WI38 (cell line): ENCODE data around the gene TBX4.

Experiments
- H3K4me3 ChIP-seq: 2 replicates; pipeline ENCODE4 v1.5.1; 2011; ENCODE audit warnings: low read depth, mild to moderate bottlenecking, control low read depth, low read length
- TF ChIP-seq, protein P1 (sequence below): IDR thresholded peaks from 2 replicates; pipeline ENCODE4 v1.5.1; 2012; ENCODE audit warnings: low read depth, mild to moderate bottlenecking, control low read depth, low read length

Gene TBX4

DNA sequence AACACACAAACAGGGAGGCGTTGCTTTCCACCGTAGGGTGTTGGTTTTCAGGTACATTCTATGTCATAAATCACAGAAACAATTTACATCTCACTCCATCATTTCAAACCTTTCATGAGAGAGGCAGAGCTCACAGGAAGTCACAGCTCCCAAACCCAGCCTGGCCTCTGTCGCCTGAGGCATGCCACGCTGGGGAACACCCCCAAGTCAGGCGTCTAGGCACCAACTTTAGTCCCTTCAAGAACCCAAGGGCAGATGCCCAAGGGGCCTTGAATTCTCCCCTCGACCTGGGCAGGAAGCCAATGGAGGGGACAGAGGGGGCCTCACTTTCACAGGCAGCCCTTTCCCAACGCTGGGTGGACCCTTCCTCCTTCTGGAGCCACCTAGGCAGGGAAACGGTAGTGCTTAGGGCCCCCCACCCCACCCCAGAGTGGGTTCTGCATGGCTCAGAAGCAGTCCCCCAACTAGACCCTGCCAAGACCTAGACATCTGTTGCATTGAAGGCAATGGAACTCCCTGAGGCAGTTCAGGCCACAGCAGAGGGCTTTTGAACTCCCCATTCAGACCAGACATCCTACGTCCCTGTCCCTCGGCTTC, 10.6 kb downstream of the TBX4 start:
- H3K4me3 ChIP-seq: no peak overlapping the region
- TF ChIP-seq, protein P1, sequence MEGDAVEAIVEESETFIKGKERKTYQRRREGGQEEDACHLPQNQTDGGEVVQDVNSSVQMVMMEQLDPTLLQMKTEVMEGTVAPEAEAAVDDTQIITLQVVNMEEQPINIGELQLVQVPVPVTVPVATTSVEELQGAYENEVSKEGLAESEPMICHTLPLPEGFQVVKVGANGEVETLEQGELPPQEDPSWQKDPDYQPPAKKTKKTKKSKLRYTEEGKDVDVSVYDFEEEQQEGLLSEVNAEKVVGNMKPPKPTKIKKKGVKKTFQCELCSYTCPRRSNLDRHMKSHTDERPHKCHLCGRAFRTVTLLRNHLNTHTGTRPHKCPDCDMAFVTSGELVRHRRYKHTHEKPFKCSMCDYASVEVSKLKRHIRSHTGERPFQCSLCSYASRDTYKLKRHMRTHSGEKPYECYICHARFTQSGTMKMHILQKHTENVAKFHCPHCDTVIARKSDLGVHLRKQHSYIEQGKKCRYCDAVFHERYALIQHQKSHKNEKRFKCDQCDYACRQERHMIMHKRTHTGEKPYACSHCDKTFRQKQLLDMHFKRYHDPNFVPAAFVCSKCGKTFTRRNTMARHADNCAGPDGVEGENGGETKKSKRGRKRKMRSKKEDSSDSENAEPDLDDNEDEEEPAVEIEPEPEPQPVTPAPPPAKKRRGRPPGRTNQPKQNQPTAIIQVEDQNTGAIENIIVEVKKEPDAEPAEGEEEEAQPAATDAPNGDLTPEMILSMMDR: no peak

DNA sequence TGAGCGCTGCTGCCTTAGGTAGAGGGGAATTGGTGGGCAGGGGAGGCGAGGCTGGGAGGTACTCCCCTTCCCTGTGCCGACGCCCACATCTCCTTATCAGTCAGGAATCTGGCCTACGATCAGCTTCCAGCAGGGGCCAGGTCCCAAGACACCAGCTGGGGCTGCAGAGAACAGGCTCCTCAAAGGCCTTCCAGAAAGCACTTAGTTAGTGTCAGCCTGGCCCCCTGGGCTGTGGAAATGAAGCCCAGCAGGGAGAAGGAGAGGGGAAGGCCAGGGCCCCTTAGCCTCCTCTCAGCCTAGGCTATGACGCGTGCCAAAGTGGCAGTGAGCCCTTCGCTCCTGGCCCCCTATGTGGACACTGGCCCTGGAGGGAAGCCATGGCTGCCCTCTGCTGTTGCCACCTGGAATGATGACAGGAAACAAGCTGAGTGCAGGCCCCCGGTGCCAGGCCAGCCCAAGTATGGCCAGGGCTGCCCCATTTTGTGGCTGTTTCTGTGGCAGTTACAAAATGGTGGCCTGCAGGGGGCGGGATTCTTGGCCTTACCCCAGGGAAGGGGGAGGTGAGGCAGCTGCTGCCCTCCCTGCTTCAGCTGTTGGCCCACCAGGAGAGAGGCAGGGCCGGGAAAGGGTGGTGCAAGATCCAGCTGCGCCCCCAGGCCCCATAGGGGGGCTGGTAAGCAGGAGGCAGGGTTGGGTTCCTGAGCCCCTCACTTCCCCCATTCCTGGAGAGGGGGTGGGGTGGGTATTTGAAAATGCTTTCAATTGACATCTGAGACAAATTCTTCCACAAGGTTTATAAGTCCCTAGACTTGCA, 11.3 kb downstream of the TBX4 start:
- H3K4me3 ChIP-seq: no peak overlapping the region
- TF ChIP-seq, protein P1: no peak

DNA sequence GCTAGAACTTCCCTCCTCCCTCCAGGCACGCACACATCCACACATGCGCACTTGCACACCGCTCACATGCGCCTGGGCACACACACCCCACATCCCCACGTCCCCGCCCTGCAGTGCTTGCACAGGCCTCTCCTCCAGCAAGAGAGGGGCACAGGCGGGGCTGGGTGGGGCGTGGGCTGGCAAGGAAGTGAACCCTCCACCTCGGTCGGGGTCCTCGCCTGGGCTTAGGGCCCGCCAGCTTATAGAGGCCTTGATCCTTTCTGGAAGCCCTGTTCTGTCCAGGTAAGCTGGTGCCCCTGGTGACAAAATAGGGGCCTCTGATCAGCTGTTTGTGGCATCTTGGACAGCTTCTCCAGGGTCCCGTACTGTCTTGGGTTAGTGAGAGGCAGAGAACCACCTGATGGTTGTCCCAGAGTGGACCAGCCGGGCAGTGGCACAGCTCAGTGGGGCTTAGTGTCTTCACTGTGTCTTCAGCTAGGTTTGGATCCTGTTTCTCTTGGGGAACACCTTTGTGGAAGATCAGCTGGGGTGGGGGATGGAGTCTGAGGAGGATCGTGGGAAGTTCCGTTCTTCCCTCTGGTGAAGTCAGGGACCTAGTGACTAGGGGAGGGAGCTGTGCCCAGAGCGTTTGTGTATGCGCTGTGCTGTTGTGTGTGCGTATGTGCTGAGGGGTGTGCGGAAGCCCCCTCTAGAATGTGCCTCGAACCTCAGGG, 12.1 kb downstream of the TBX4 start:
- no peak overlapping the region for H3K4me3 ChIP-seq
- TF ChIP-seq, protein P1: no peak

DNA sequence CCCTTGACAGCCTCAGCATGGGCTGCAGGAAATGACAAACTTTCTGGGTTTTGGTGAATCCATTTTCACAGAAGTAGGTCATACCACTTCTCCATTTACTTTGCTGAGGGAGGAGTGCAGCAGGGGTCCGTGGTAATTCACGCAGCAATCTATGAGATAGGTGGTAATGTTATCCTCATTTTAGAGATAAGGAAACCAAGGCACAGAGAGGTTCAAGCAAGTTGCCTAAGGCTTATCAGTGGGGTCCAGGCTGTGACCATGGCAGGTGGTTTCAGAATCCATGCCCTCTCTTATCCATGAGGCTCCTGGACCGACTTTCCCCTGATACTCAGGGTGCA, 12.6 kb downstream of the TBX4 start:
- TF ChIP-seq, protein P1: no peak
- H3K4me3 ChIP-seq: no peak overlapping the region

DNA sequence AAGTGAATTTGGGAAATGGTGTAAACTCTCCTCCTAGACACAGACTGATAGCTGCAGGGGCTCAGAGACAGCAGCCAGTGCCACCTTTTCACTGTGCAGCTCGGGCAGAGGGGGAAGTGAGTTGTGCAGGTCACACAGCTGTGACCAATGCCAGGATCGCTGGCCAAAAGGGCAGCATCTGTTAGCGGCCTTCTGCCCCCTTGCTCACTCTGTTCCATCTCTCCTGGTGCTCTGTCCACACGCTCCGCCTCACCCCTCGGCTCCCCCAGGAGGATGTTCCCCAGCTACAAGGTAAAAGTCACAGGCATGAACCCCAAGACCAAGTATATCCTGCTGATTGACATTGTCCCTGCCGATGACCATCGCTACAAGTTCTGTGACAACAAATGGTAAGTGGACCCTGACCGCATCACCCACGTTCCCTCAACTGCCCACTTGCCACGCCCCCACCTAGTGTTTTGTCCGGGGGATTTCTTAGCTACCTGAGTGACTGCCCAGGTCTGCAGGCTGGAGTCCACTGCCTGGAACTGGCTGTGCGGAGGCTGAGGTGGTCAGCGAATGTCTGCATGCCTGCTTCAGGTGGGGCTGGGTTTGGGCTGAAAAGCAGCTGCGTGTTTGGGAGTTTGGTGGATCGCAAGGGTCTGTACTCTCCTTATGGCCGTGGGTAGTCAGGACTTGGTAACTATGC, 13.5 kb downstream of the TBX4 start:
- no peak overlapping the region for H3K4me3 ChIP-seq
- TF ChIP-seq, protein P1: no peak

DNA sequence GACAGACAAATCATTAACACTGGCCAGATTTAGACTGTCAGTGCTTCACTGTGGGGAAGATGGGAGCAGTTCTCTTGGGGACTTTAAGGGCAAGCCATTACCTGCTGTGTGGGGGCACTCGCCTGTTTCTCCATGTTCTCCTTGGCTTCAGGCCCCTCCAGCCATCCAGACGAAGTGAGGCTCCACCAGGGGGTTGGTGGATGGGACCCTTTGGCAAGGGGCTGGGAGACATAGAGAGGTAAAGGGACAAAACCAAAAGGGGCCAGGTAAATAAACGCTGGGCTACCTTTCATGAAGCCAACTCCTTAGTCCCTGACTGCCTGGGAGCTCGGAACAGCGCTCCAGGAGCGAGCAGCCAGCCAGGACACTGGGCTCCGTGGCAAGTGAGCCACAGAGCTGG, 14.0 kb downstream of the TBX4 start:
- TF ChIP-seq, protein P1: no peak
- H3K4me3 ChIP-seq: no peak overlapping the region
